Measurements from ENCODE around the gene SIK3.

GRCh38 chr11:116794851-116795250 is 303.4 kb downstream of the SIK3 start:
- no peak for TF ChIP-seq IRF3 (IDR thresholded peaks at IDR 0.05; ENCODE audit: low read depth, low read length)
- TF ChIP-seq JUND (IDR thresholded peaks at IDR 0.05) = no peak
- TF ChIP-seq CTCF (IDR thresholded peaks at IDR 0.05) = no peak
- no peak for TF ChIP-seq EZH2phosphoT487 (IDR thresholded peaks at IDR 0.05; ENCODE audit: borderline replicate concordance, low read depth)
- no peak for TF ChIP-seq CHD2 (IDR thresholded peaks at IDR 0.05; ENCODE audit: low read length, partially characterized antibody)
- no peak for TF ChIP-seq USF2 (IDR thresholded peaks at IDR 0.05; ENCODE audit: borderline replicate concordance, low read depth, low read length)
- TF ChIP-seq POLR2AphosphoS5 (IDR thresholded peaks at IDR 0.05; ENCODE audit: low read depth, low read length) = no peak
- no peak for TF ChIP-seq NRF1 (IDR thresholded peaks at IDR 0.05; ENCODE audit: low read depth, low read length)
- TF ChIP-seq ELF1 (IDR thresholded peaks at IDR 0.05) = no peak
- no peak for TF ChIP-seq GABPA (IDR thresholded peaks at IDR 0.05; ENCODE audit: low read depth)
- no peak for TF ChIP-seq SMC3 (IDR thresholded peaks at IDR 0.05; ENCODE audit: low read depth, low read length)
- TF ChIP-seq EP300 (IDR thresholded peaks at IDR 0.05; ENCODE audit: borderline replicate concordance in 1 of 2, low read depth in 1 of 2, low read length in 1 of 2) = no peak
- TF ChIP-seq RFX5 (IDR thresholded peaks at IDR 0.05; ENCODE audit: low read length) = no peak
